Keratinocyte (primary cell): Measurements from ENCODE around the gene PTRH2. TPM values are rescaled to one million over a fixed set of nuclear protein-coding genes. Genes with fewer than 3 reads are reported as not detected.

Experiments
- DNase-seq: peaks from one replicate; pipeline ENCODE4 v3.0.0-alpha.2; 2011; ENCODE audit warnings: low read depth, missing footprints, low spot score
- FAIRE-seq: peaks from 2 replicates; lab custom pipeline; 2011; peaks lifted over from hg19 to GRCh38; lab: Jason Lieb, UNC
- H2AFZ ChIP-seq: 2 replicates; pipeline ENCODE4 v1.6.0; 2012; ENCODE audit warnings: low read length, control low read depth, inconsistent platforms; ENCODE audit not compliant: control insufficient read depth
- H3K27ac ChIP-seq: 2 replicates; pipeline ENCODE4 v1.5.1; 2011; ENCODE audit warnings: low read length; ENCODE audit not compliant: control insufficient read depth, insufficient read depth
- H3K27me3 ChIP-seq: 3 replicates; pipeline ENCODE4 v1.6.0; 2011; ENCODE audit warnings: low read length; ENCODE audit not compliant: control insufficient read depth, insufficient read depth; ENCODE audit errors: extremely low read depth
- H3K36me3 ChIP-seq, 2 experiments: 2 replicates in 1 of 2; 3 replicates in 1 of 2; pipeline ENCODE4 v1.5.1; 2011; ENCODE audit warnings: low read length in 2 of 2, mild to moderate bottlenecking in 1 of 2; ENCODE audit not compliant: control insufficient read depth in 2 of 2, insufficient read depth in 2 of 2; ENCODE audit errors: extremely low read depth in 1 of 2
- H3K4me1 ChIP-seq: 3 replicates; pipeline ENCODE4 v1.5.1; 2011; ENCODE audit warnings: low read length; ENCODE audit not compliant: control insufficient read depth, insufficient read depth; ENCODE audit errors: extremely low read depth
- H3K4me2 ChIP-seq: 3 replicates; pipeline ENCODE4 v1.6.0; 2011; ENCODE audit warnings: low read depth, low read length; ENCODE audit not compliant: control insufficient read depth, insufficient read depth; ENCODE audit errors: extremely low read depth
- H3K4me3 ChIP-seq, 3 experiments: fragments of 200-600 bp in 1 of 3; sonication (generic) in 1 of 3; 2 replicates in 2 of 3; 3 replicates in 1 of 3; pipeline ENCODE4 v1.5.1; 2011 to 2016; ENCODE audit warnings: low read length in 3 of 3, mild to moderate bottlenecking in 3 of 3, control low read depth in 2 of 3, inconsistent platforms in 1 of 3, low read depth in 1 of 3, mixed read lengths in 1 of 3, mixed run types in 1 of 3, moderate library complexity in 1 of 3; ENCODE audit not compliant: control insufficient read depth in 2 of 3, insufficient read depth in 2 of 3; ENCODE audit errors: extremely low read depth in 1 of 3
- H3K79me2 ChIP-seq: 2 replicates; pipeline ENCODE4 v1.6.0; 2012; ENCODE audit warnings: low read length; ENCODE audit not compliant: control insufficient read depth, insufficient read depth
- H3K9ac ChIP-seq: 3 replicates; pipeline ENCODE4 v1.6.0; 2011; ENCODE audit warnings: low read length; ENCODE audit not compliant: control insufficient read depth, insufficient read depth; ENCODE audit errors: extremely low read depth
- H3K9me1 ChIP-seq: 3 replicates; pipeline ENCODE4 v1.6.0; 2011; ENCODE audit warnings: low read length; ENCODE audit not compliant: control insufficient read depth, insufficient read depth; ENCODE audit errors: extremely low read depth
- H3K9me3 ChIP-seq: 2 replicates; pipeline ENCODE4 v1.5.1; 2012; ENCODE audit warnings: low read depth, low read length; ENCODE audit not compliant: control insufficient read depth
- H4K20me1 ChIP-seq: 3 replicates; pipeline ENCODE4 v1.6.0; 2011; ENCODE audit warnings: low read length; ENCODE audit not compliant: control insufficient read depth, insufficient read depth; ENCODE audit errors: extremely low read depth
- EZH2 ChIP-seq: IDR thresholded peaks from one replicate; pipeline ENCODE4 v1.6.1; 2012; ENCODE audit warnings: inconsistent platforms, mild to moderate bottlenecking, low read length, moderate library complexity
- dilution Hi-C: fragments of 300-500 bp; cut with MboI; formaldehyde crosslinking; loops from one replicate; pipeline ENCODE4 v1.7.0; 2020; ENCODE audit warnings: low sequenced_read_pairs; ENCODE audit not compliant: extremely low pct_ligation_motif_present
- polyA plus RNA-seq, 5 experiments: library from polyadenylated mRNA; depleted of rRNA in 3 of 5; stranded (reverse) in 3 of 5; stranded (forward) in 1 of 5; unstranded in 1 of 5; fragments of >200 nt; gene quantifications; 1 replicate in 1 of 5; 2 replicates in 3 of 5; 3 replicates in 1 of 5; pipeline versions ENCODE4 v1.2.1 to v1.2.3, GENCODE V29; 2011 to 2012; ENCODE audit warnings: missing spikeins in 2 of 5, low read depth in 1 of 5, low replicate concordance in 1 of 5
- TF ChIP-seq, protein P1 (sequence below), 3 experiments: IDR thresholded peaks in 1 of 3; conservative IDR thresholded peaks in 1 of 3; optimal IDR thresholded peaks in 1 of 3; 2 replicates in 2 of 3; 3 replicates in 1 of 3; pipeline versions ENCODE3 to v1.5.1; 2011; ENCODE audit warnings: low read length in 3 of 3, mild to moderate bottlenecking in 3 of 3, moderate library complexity in 2 of 3, control low read depth in 1 of 3, inconsistent platforms in 1 of 3; ENCODE audit not compliant: insufficient read depth in 2 of 3; ENCODE audit errors: extremely low read depth in 1 of 3

PTRH2 gene
- polyA plus RNA-seq, 1 donor (not counting 4 experiments of a cell fraction or from before 2014, with no cell fraction given), result 107 TPM

DNA sequence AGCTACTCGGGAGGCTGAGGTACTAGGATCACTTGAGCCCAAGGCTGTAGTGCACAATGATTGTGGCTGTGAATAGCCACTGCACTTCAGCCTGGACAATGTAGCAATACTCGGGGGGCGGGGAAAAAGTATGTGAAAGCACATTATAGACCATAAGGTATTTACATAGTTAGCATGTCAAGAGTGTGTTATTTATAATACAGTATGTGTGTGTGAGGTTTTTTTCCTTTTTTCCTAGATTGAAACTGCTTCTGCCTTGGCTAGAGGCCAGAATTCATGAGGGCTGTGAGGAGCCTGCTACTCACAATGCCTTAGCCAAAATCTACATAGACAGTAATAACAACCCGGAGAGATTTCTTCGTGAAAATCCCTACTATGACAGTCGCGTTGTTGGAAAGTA lies 30.5 kb downstream of the PTRH2 start:
- TF ChIP-seq, protein P1, sequence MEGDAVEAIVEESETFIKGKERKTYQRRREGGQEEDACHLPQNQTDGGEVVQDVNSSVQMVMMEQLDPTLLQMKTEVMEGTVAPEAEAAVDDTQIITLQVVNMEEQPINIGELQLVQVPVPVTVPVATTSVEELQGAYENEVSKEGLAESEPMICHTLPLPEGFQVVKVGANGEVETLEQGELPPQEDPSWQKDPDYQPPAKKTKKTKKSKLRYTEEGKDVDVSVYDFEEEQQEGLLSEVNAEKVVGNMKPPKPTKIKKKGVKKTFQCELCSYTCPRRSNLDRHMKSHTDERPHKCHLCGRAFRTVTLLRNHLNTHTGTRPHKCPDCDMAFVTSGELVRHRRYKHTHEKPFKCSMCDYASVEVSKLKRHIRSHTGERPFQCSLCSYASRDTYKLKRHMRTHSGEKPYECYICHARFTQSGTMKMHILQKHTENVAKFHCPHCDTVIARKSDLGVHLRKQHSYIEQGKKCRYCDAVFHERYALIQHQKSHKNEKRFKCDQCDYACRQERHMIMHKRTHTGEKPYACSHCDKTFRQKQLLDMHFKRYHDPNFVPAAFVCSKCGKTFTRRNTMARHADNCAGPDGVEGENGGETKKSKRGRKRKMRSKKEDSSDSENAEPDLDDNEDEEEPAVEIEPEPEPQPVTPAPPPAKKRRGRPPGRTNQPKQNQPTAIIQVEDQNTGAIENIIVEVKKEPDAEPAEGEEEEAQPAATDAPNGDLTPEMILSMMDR (optimal IDR thresholded peaks at IDR 0.05 in 1 of 3, IDR thresholded peaks at IDR 0.05 in 1 of 3, conservative IDR thresholded peaks at IDR 0.05 in 1 of 3; ENCODE audit: extremely low read depth in 1 of 3, insufficient read depth in 2 of 3, low read length in 3 of 3), result no peak
- TF ChIP-seq EZH2, result no peak
- dilution Hi-C loops, result no loop called here

DNA sequence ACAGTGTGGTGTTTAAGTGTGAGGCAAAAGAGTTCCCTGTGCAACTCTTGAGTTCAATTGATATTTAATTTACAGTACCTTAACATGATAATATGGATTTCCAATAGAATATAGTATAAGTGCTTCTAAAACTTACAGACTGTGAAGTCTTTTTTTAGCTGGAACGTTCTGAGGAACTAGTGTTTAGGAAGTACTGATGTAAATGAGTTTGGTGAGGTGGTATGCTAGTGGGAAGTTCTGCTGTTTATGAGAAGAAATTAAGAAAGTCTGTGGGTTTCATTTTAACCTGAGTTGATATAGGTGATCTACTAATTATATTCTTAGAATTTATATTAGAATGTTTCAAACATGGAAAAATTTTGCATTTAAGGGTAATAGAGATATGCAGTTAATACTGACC lies 32.0 kb downstream of the PTRH2 start:
- no peak overlapping the region for H3K27ac ChIP-seq
- DNase-seq, result no peak
- H3K4me2 ChIP-seq, result no peak overlapping the region
- no peak overlapping the region for H3K9ac ChIP-seq
- peaks cover 30% of the 10 kb centered on the region for H3K79me2 ChIP-seq
- H3K9me1 ChIP-seq, result peaks cover 2% of the 10 kb centered on the region
- no peaks in the 10 kb centered on the region for H3K9me3 ChIP-seq
- TF ChIP-seq, protein P1 (optimal IDR thresholded peaks at IDR 0.05 in 1 of 3, IDR thresholded peaks at IDR 0.05 in 1 of 3, conservative IDR thresholded peaks at IDR 0.05 in 1 of 3; ENCODE audit: extremely low read depth in 1 of 3, insufficient read depth in 2 of 3, low read length in 3 of 3), result no peak
- TF ChIP-seq EZH2, result no peak
- no peak overlapping the region for H3K4me3 ChIP-seq
- no peaks in the 10 kb centered on the region for H4K20me1 ChIP-seq
- dilution Hi-C loops, result no loop called here
- FAIRE-seq, result no peak
- H3K4me1 ChIP-seq, result peaks cover 13% of the 10 kb centered on the region
- H2AFZ ChIP-seq, result no peak overlapping the region
- no peaks in the 10 kb centered on the region for H3K27me3 ChIP-seq
- H3K36me3 ChIP-seq, result peaks cover 15 to 40% of the 10 kb centered on the region in 2 experiments

More for the DNA sequence above, 30.5 kb downstream of the PTRH2 start:
- DNase-seq (no peak), FAIRE-seq (no peak)
- H3K27me3 ChIP-seq, result no peaks in the 10 kb centered on the region
- no peaks in the 10 kb centered on the region for H3K9me3 ChIP-seq
- H3K4me1 ChIP-seq, result peaks cover 2% of the 10 kb centered on the region
- no peak overlapping the region for H3K4me2 ChIP-seq
- no peak overlapping the region for H3K27ac ChIP-seq
- no peak overlapping the region for H3K4me3 ChIP-seq
- peaks cover 22 to 39% of the 10 kb centered on the region in 2 experiments for H3K36me3 ChIP-seq
- peaks cover 2% of the 10 kb centered on the region for H3K9me1 ChIP-seq
- H3K79me2 ChIP-seq, result peaks cover 17% of the 10 kb centered on the region
- H2AFZ ChIP-seq, result no peak overlapping the region
- H4K20me1 ChIP-seq, result no peaks in the 10 kb centered on the region
- H3K9ac ChIP-seq, result no peak overlapping the region
